ENCODE measurements around the gene NOVA2. TPM values are rescaled to one million over a fixed set of nuclear protein-coding genes. Genes with fewer than 3 reads are reported as not detected.
"Not testable (repeated sequence)": the region's sequence is repeated elsewhere in the genome, so short reads cannot be mapped to it uniquely, and the experiment has no call there.

NOVA2 gene
- total RNA-seq, 1 donor from 2014 or later: not detected

DNA sequence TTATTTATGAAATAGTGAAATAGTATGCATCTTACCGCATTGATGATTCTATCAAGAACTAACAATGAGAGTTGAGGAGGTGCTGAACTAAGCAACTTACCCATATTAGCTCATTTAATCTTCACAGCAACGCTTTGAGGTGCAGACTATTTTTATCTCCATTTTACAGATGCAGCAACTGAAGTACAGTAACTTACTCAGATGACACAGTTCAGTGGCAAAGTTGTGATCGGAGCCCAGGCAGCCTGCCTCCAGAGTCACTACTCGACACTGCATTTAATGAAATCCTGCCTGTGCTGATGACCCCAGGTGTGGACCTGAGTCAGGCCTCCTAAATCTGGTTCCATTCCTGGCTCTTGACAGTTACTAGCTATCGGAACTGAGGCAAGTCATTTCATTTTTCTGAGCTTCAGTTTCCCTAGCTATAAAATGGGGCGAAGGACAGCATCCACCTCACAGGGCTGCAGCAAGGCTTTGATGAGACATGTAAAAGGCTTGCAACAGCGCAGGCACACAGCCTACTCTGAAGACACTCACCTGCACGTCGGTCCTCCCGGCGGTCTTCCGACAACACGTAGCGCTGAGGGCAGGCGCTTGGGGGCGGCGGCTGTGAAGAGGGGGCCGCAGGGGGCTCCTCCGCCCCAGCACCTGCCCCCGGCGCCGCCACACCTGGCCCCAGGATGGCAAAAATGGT, 72.8 kb downstream of the NOVA2 start:
- no peak for ATAC-seq (ENCODE audit: low read depth)
- no peaks in the 10 kb centered on the region for H3K9me3 Mint-ChIP-seq
- TF ChIP-seq, protein P1, sequence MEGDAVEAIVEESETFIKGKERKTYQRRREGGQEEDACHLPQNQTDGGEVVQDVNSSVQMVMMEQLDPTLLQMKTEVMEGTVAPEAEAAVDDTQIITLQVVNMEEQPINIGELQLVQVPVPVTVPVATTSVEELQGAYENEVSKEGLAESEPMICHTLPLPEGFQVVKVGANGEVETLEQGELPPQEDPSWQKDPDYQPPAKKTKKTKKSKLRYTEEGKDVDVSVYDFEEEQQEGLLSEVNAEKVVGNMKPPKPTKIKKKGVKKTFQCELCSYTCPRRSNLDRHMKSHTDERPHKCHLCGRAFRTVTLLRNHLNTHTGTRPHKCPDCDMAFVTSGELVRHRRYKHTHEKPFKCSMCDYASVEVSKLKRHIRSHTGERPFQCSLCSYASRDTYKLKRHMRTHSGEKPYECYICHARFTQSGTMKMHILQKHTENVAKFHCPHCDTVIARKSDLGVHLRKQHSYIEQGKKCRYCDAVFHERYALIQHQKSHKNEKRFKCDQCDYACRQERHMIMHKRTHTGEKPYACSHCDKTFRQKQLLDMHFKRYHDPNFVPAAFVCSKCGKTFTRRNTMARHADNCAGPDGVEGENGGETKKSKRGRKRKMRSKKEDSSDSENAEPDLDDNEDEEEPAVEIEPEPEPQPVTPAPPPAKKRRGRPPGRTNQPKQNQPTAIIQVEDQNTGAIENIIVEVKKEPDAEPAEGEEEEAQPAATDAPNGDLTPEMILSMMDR (IDR thresholded peaks at IDR 0.05): no peak
- peaks cover 27% of the 10 kb centered on the region for H3K36me3 Mint-ChIP-seq (ENCODE audit: low read depth)
- intact Hi-C loops (cut with micrococcal nuclease): loop anchor here (5.0 kb wide), 1 partner anchor 446 kb away; the partner anchor contains the start of gene PPP5C
- CTCF ChIA-PET: interaction anchor here (1.6 to 2.4 kb wide), 2 partner anchors 38 to 84 kb away, joined by 5 to 6 read pairs; partner anchors contain the start of gene SYMPK
- H3K27ac Mint-ChIP-seq: no peak overlapping the region
- H3K27me3 Mint-ChIP-seq: no peaks in the 10 kb centered on the region
- DNase-seq: no peak
- POLR2A ChIA-PET: interaction anchor here (0.6 to 3.7 kb wide), 4 partner anchors 14 to 816 kb away, joined by 3 to 60 read pairs (median 18); partner anchors contain the start of genes IRF2BP1, PRKD2 and SYMPK
- H3K4me1 Mint-ChIP-seq: peaks cover 29% of the 10 kb centered on the region
- H3K4me3 Mint-ChIP-seq: peak overlapping the region; percentile 44

DNA sequence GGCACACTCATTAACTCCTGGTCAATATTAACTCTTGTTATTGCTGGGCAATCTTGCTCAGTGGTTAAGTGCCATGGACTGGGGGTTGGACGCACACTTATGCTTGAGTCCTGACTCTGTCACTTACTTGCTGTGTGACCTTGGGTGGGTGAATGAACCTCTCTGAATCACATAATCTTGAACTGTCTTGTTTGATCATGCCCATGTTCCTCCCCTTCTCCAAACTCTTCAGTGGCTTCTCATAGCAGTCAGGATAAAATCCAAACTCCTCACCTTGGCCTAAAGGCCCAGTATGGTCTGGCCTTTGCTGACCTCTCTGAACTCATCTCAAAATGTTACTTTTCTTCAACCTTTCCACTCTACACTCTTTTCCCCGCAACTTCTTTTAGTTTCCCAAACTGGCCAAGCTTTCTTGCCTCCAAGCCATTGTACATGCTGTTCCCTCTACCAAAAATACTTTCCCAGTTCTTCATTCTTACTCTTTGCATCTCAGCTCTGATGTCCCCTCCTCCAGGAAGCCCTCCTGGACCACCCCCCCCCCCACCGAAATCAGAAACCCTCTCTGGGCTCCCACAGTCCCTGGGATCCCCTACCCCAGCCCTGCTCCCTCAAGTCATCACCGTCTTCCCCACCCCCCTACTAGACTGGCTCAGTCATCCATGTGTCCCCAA, 73.6 kb downstream of the NOVA2 start:
- no peak overlapping the region for H3K4me3 Mint-ChIP-seq
- ChIA-PET POLR2A (interaction anchor here (1.5 to 3.7 kb wide), 2 partner anchors 14 to 37 kb away, joined by 3 to 33 read pairs; partner anchors contain the start of genes IRF2BP1 and SYMPK), CTCF (no interaction called here)
- TF ChIP-seq, protein P1 (IDR thresholded peaks at IDR 0.05): no peak
- peaks cover 33% of the 10 kb centered on the region for H3K4me1 Mint-ChIP-seq
- no peak for ATAC-seq (ENCODE audit: low read depth)
- no peak for DNase-seq
- intact Hi-C loops (cut with micrococcal nuclease): loop anchor here (5.0 kb wide), 1 partner anchor 447 kb away; the partner anchor contains the start of gene PPP5C
- H3K27me3 Mint-ChIP-seq: no peaks in the 10 kb centered on the region
- no peak overlapping the region for H3K27ac Mint-ChIP-seq
- H3K36me3 Mint-ChIP-seq (ENCODE audit: low read depth): peaks cover 33% of the 10 kb centered on the region
- no peaks in the 10 kb centered on the region for H3K9me3 Mint-ChIP-seq

DNA sequence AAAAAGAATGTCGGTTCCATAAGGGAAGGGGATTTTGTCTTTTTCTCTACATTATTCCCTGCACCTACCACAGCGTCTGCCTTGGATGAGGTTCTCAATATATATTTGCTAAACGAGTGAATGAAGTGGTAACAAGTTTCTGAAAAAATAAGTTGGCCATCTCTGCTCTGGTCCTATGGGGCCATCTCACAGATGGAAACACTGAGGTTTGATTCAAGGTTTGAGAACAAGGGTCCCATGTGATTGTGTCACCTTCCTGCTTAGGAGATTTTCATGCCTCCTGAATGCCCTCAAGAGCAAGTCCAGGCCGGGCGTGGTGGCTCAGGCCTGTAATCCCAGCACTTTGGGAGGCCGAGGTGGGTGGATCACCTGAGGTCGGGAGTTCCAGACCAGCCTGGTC, 74.4 kb downstream of the NOVA2 start:
- CTCF ChIA-PET: no interaction called here
- TF ChIP-seq, protein P1 (IDR thresholded peaks at IDR 0.05): no peak
- intact Hi-C loops (cut with micrococcal nuclease): no loop called here
- peaks cover 37% of the 10 kb centered on the region for H3K36me3 Mint-ChIP-seq (ENCODE audit: low read depth)
- H3K4me1 Mint-ChIP-seq: peaks cover 33% of the 10 kb centered on the region
- no peak overlapping the region for H3K4me3 Mint-ChIP-seq
- no peak overlapping the region for H3K27ac Mint-ChIP-seq
- H3K27me3 Mint-ChIP-seq: no peaks in the 10 kb centered on the region
- ATAC-seq (ENCODE audit: low read depth): no peak
- POLR2A ChIA-PET: interaction anchor here (1.5 kb wide), 1 partner anchor 13 kb away, joined by 3 read pairs; the partner anchor contains the start of gene IRF2BP1
- no peak for DNase-seq
- H3K9me3 Mint-ChIP-seq: no peaks in the 10 kb centered on the region

- ChIA-PET POLR2A (interaction anchor here (0.6 kb wide), 1 partner anchor 236 kb away, joined by 4 read pairs; no protein-coding TSS in a partner anchor), CTCF (no interaction called here)
- DNase-seq (no peak), ATAC-seq (ENCODE audit: low read depth) (no peak)
- H3K4me1 Mint-ChIP-seq: peaks cover 31% of the 10 kb centered on the region
- no peak overlapping the region for H3K4me3 Mint-ChIP-seq
- no peak overlapping the region for H3K27ac Mint-ChIP-seq
- TF ChIP-seq, protein P1 (IDR thresholded peaks at IDR 0.05): no peak
- intact Hi-C loops (cut with micrococcal nuclease): no loop called here
- peaks cover 35% of the 10 kb centered on the region for H3K36me3 Mint-ChIP-seq (ENCODE audit: low read depth)
- H3K9me3 Mint-ChIP-seq: no peaks in the 10 kb centered on the region
- H3K27me3 Mint-ChIP-seq: no peaks in the 10 kb centered on the region
These were observed 76.3 kb downstream of the NOVA2 start for GRCh38 chr19:45897261-45897812.

- CTCF ChIA-PET; intact Hi-C loops (cut with micrococcal nuclease); DNase-seq; H3K27me3 Mint-ChIP-seq; H3K9me3 Mint-ChIP-seq; H3K27ac Mint-ChIP-seq; H3K4me3 Mint-ChIP-seq; ATAC-seq (ENCODE audit: low read depth): not testable (repeated sequence)
- POLR2A ChIA-PET: interaction anchor here (0.7 kb wide), 2 partner anchors 104 to 1049 kb away, joined by 3 to 5 read pairs; no protein-coding TSS in a partner anchor
- Mint-ChIP-seq H3K4me1 (peaks cover 28% of the 10 kb centered on the region), H3K36me3 (ENCODE audit: low read depth) (peaks cover 30% of the 10 kb centered on the region)
These were observed 77.6 kb downstream of the NOVA2 start for GRCh38 chr19:45895983-45896599.
